ENCODE measurements around the gene KAZN.

KAZN gene

DNA sequence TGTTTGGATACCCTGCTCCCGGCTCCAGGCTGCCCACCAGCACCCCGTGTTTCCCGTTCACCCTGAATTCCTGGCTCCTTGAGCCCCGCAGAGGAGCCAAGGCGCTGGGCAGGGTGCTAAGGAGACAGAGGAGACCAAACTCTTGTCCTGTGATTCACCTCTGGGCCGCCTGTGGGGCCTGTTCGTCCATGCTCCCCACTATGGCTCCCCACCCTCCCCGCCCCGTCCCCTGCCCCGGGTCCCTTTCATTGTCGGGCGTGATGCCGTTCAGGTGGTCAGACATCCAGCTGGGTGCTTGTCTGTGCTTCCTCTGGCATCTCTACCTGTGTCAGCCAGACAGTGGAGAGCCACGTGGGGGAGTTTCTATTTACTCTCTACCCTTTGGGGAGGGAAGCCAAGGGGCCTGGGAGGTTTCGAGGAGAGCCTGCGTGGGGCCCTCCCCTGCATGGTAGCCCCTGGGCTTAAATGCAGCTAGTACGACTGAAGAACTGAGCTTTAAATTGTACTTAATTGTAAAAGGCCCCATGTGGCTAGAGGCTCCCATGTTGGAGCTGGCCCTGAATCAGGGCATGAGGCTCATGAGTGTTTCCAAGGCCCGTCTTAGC lies 333.7 kb downstream of the KAZN start:
- Histone ChIP-seq H3K9me2 (replicated peaks; ENCODE audit: insufficient read depth, low read length) (no peaks in the 10 kb centered on the region), H3K27ac (ENCODE audit: low read length) (no peak overlapping the region), H3K4me1 (ENCODE audit: low read length) (no peaks in the 10 kb centered on the region), H3K79me2 (ENCODE audit: low read length) (no peaks in the 10 kb centered on the region), H3K9ac (ENCODE audit: low read length) (no peak overlapping the region), H2AFZ (ENCODE audit: low read length) (no peak overlapping the region), H3F3A (ENCODE audit: insufficient read depth, low read length) (no peaks in the 10 kb centered on the region), H3K36me3 (replicated peaks; ENCODE audit: insufficient read depth, low read length) (no peaks in the 10 kb centered on the region), H3K9me3 (replicated peaks; ENCODE audit: insufficient read depth, low read length) (no peaks in the 10 kb centered on the region), H3K4me3 (ENCODE audit: low read length) (no peak overlapping the region), H3K27me3 (replicated peaks; ENCODE audit: insufficient read depth, low read length) (no peaks in the 10 kb centered on the region), H4K20me1 (ENCODE audit: insufficient read depth, low read length) (no peaks in the 10 kb centered on the region), H3K4me2 (ENCODE audit: low read depth, low read length) (no peak overlapping the region)
- TF ChIP-seq EZH2 (optimal IDR thresholded peaks at IDR 0.05; ENCODE audit: low read depth, low read length) (no peak), EZH2phosphoT487 (IDR thresholded peaks at IDR 0.05; ENCODE audit: low read length) (no peak)
- TF ChIP-seq, protein P1, sequence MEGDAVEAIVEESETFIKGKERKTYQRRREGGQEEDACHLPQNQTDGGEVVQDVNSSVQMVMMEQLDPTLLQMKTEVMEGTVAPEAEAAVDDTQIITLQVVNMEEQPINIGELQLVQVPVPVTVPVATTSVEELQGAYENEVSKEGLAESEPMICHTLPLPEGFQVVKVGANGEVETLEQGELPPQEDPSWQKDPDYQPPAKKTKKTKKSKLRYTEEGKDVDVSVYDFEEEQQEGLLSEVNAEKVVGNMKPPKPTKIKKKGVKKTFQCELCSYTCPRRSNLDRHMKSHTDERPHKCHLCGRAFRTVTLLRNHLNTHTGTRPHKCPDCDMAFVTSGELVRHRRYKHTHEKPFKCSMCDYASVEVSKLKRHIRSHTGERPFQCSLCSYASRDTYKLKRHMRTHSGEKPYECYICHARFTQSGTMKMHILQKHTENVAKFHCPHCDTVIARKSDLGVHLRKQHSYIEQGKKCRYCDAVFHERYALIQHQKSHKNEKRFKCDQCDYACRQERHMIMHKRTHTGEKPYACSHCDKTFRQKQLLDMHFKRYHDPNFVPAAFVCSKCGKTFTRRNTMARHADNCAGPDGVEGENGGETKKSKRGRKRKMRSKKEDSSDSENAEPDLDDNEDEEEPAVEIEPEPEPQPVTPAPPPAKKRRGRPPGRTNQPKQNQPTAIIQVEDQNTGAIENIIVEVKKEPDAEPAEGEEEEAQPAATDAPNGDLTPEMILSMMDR (IDR thresholded peaks at IDR 0.05; ENCODE audit: low read length), result no peak
- DNase-seq, result no peak

DNA sequence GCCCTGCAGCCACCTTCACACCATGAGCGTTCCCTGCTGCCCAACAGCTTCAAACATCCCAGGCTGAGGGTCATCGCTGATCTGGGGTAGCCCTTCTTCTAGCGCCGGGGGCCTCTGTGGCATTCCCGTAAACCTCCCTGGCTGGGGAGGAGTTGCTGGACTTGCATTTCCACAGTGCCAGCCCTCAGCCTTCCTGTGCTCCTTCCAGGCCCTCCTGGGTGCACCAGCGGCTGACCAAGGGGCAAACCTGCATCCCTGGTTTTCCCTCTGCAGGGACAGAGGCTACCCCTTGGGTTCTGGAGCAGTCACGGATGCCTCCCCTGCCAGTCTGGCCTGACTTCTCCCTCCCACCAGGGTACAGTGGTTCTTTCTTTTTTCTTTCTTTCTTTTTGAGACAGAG lies 336.4 kb downstream of the KAZN start:
- no peaks in the 10 kb centered on the region for H3K79me2 ChIP-seq (ENCODE audit: low read length)
- no peak overlapping the region for H3K4me3 ChIP-seq (ENCODE audit: low read length)
- H3K4me2 ChIP-seq (ENCODE audit: low read depth, low read length), result no peak overlapping the region
- no peak overlapping the region for H2AFZ ChIP-seq (ENCODE audit: low read length)
- no peaks in the 10 kb centered on the region for H3K27me3 ChIP-seq (replicated peaks; ENCODE audit: insufficient read depth, low read length)
- H3K9ac ChIP-seq (ENCODE audit: low read length), result no peak overlapping the region
- H4K20me1 ChIP-seq (ENCODE audit: insufficient read depth, low read length), result no peaks in the 10 kb centered on the region
- no peaks in the 10 kb centered on the region for H3F3A ChIP-seq (ENCODE audit: insufficient read depth, low read length)
- no peak for DNase-seq
- TF ChIP-seq, protein P1 (IDR thresholded peaks at IDR 0.05; ENCODE audit: low read length), result no peak
- TF ChIP-seq EZH2phosphoT487 (IDR thresholded peaks at IDR 0.05; ENCODE audit: low read length), result no peak
- no peak for TF ChIP-seq EZH2 (optimal IDR thresholded peaks at IDR 0.05; ENCODE audit: low read depth, low read length)
- H3K27ac ChIP-seq (ENCODE audit: low read length), result no peak overlapping the region
- H3K36me3 ChIP-seq (replicated peaks; ENCODE audit: insufficient read depth, low read length), result no peaks in the 10 kb centered on the region
- no peaks in the 10 kb centered on the region for H3K9me3 ChIP-seq (replicated peaks; ENCODE audit: insufficient read depth, low read length)
- H3K9me2 ChIP-seq (replicated peaks; ENCODE audit: insufficient read depth, low read length), result no peaks in the 10 kb centered on the region
- no peaks in the 10 kb centered on the region for H3K4me1 ChIP-seq (ENCODE audit: low read length)

DNA sequence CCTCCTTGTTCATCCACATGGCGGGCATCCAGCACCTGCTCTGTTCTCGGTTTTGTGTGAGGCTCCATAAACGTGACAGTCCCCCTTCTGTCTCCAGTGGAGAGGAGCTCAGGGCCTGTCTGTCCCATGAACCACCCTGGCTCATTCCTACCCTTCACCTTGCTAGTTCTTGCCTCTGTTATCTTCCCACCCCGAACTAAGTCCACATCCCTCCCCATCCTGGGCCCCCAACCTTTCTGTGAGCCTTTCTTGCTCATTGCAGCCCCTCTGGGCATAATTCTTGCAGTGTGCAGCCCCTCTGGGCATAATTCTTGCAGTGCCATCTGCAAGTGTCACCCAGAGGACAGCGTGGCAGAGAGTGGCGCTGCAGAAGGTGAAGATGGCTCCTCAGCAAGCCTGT lies 338.3 kb downstream of the KAZN start:
- H4K20me1 ChIP-seq (ENCODE audit: insufficient read depth, low read length), result no peaks in the 10 kb centered on the region
- no peak overlapping the region for H3K27ac ChIP-seq (ENCODE audit: low read length)
- no peak overlapping the region for H3K4me2 ChIP-seq (ENCODE audit: low read depth, low read length)

More for the DNA sequence above, 338.3 kb downstream of the KAZN start:
- no peaks in the 10 kb centered on the region for H3K36me3 ChIP-seq (replicated peaks; ENCODE audit: insufficient read depth, low read length)
- no peaks in the 10 kb centered on the region for H3K9me3 ChIP-seq (replicated peaks; ENCODE audit: insufficient read depth, low read length)
- no peak overlapping the region for H2AFZ ChIP-seq (ENCODE audit: low read length)
- H3K79me2 ChIP-seq (ENCODE audit: low read length), result no peaks in the 10 kb centered on the region
- no peak overlapping the region for H3K9ac ChIP-seq (ENCODE audit: low read length)
- TF ChIP-seq EZH2 (optimal IDR thresholded peaks at IDR 0.05; ENCODE audit: low read depth, low read length), result no peak
- TF ChIP-seq, protein P1 (IDR thresholded peaks at IDR 0.05; ENCODE audit: low read length), result no peak
- TF ChIP-seq EZH2phosphoT487 (IDR thresholded peaks at IDR 0.05; ENCODE audit: low read length), result no peak
- no peaks in the 10 kb centered on the region for H3K9me2 ChIP-seq (replicated peaks; ENCODE audit: insufficient read depth, low read length)
- no peaks in the 10 kb centered on the region for H3K4me1 ChIP-seq (ENCODE audit: low read length)
- H3F3A ChIP-seq (ENCODE audit: insufficient read depth, low read length), result no peaks in the 10 kb centered on the region
- no peak for DNase-seq
- H3K27me3 ChIP-seq (replicated peaks; ENCODE audit: insufficient read depth, low read length), result no peaks in the 10 kb centered on the region
- no peak overlapping the region for H3K4me3 ChIP-seq (ENCODE audit: low read length)

Measured in MM.1S (cell line).